SHP77 treated with DMSO at 0.1 percent for 48 hours (cell line): Measurements from ENCODE around the gene RAB3GAP2.
A peak's percentile ranks its signal among the peaks of the same experiment; 100 is the strongest.
"Not testable (repeated sequence)": the region's sequence is repeated elsewhere in the genome, so short reads cannot be mapped to it uniquely, and the experiment has no call there.

Experiments used
- DNase-seq: peaks from one replicate; lab custom pipeline; 2025; lab: John Stamatoyannopoulos, UW

RAB3GAP2 gene

GRCh38 chr1:220283625-220284024 is 11.4 kb upstream of the RAB3GAP2 start:
- DNase-seq = no peak

GRCh38 chr1:220281159-220281574 is 8.9 kb upstream of the RAB3GAP2 start:
- DNase-seq = peak; percentile 34

- DNase-seq = no peak
Observed at GRCh38 chr1:220280249-220280648, 8.0 kb upstream of the RAB3GAP2 start.

- no peak for DNase-seq
Observed at GRCh38 chr1:220278991-220279390, 6.7 kb upstream of the RAB3GAP2 start.

- DNase-seq = no peak
Observed at GRCh38 chr1:220275430-220275829, 3.2 kb upstream of the RAB3GAP2 start.

GRCh38 chr1:220274251-220274855 is 2.1 kb upstream of the RAB3GAP2 start:
- no peak for DNase-seq

GRCh38 chr1:220272841-220273090 is 513 bp upstream of the RAB3GAP2 start:
- DNase-seq = peak; percentile 44

GRCh38 chr1:220271706-220272046 is 577 bp downstream of the RAB3GAP2 start:
- DNase-seq = no peak

- no peak for DNase-seq
Observed at GRCh38 chr1:220269036-220269435, 3.2 kb downstream of the RAB3GAP2 start.

- no peak for DNase-seq
Observed at GRCh38 chr1:220267630-220268029, 4.6 kb downstream of the RAB3GAP2 start.

GRCh38 chr1:220260228-220260627 is 12.0 kb downstream of the RAB3GAP2 start:
- not testable (repeated sequence) for DNase-seq

GRCh38 chr1:220259756-220260155 is 12.5 kb downstream of the RAB3GAP2 start:
- not testable (repeated sequence) for DNase-seq

- not testable (repeated sequence) for DNase-seq
Observed at GRCh38 chr1:220256194-220256593, 16.1 kb downstream of the RAB3GAP2 start.

GRCh38 chr1:220255204-220255603 is 17.0 kb downstream of the RAB3GAP2 start:
- no peak for DNase-seq

- DNase-seq = not testable (repeated sequence)
Observed at GRCh38 chr1:220253290-220253689, 19.0 kb downstream of the RAB3GAP2 start.

GRCh38 chr1:220251272-220251671 is 21.0 kb downstream of the RAB3GAP2 start:
- DNase-seq = no peak

- DNase-seq = no peak
Observed at GRCh38 chr1:220250681-220251080, 21.6 kb downstream of the RAB3GAP2 start.

GRCh38 chr1:220249522-220249921 is 22.7 kb downstream of the RAB3GAP2 start:
- no peak for DNase-seq

GRCh38 chr1:220248715-220249265 is 23.5 kb downstream of the RAB3GAP2 start:
- not testable (repeated sequence) for DNase-seq

GRCh38 chr1:220245900-220246299 is 26.4 kb downstream of the RAB3GAP2 start:
- not testable (repeated sequence) for DNase-seq

GRCh38 chr1:220243947-220244346 is 28.3 kb downstream of the RAB3GAP2 start:
- DNase-seq = no peak

- no peak for DNase-seq
Observed at GRCh38 chr1:220241072-220241663, 31.1 kb downstream of the RAB3GAP2 start.

GRCh38 chr1:220239966-220240365 is 32.3 kb downstream of the RAB3GAP2 start:
- no peak for DNase-seq

- DNase-seq = no peak
Observed at GRCh38 chr1:220239213-220239612, 33.0 kb downstream of the RAB3GAP2 start.
